SIG-M5 (cell line): ENCODE measurements around the gene SIT1.

Source experiments
- DNase-seq: peaks from one replicate; lab custom pipeline; 2025; lab: John Stamatoyannopoulos, UW

Gene SIT1

GRCh38 chr9:35650341-35651158, at the start of gene SIT1:
SIT1 (minus strand) TSS chr9:35650931; CDS start chr9:35650853, 78 bp downstream.
- DNase-seq: no peak

GRCh38 chr9:35700031-35700430, 49.3 kb upstream of the SIT1 start:
- DNase-seq: no peak

GRCh38 chr9:35698231-35698630, 47.5 kb upstream of the SIT1 start:
- DNase-seq: no peak

- no peak for DNase-seq
These were observed 46.8 kb upstream of the SIT1 start for GRCh38 chr9:35697486-35697885.

GRCh38 chr9:35696520-35697215, 45.9 kb upstream of the SIT1 start:
- DNase-seq: no peak

- DNase-seq: no peak
These were observed 45.2 kb upstream of the SIT1 start for GRCh38 chr9:35695943-35696401.

GRCh38 chr9:35691757-35692301, 41.1 kb upstream of the SIT1 start:
- no peak for DNase-seq

DNA sequence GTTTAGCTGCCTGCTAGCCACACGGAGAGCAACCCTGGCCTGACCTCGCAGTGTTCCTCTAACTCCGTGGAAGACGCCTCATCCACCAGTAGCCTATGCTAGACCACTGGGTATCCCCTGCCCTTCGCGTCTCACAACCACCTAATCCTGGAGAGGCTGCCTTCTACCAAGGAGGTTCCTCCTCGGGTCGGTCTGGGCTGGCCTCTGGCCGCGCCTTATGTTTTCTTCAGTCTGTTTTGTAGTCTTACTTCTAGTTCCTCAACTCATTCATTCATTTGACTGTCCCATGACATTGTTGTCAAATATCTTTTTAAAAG, 40.6 kb upstream of the SIT1 start:
- no peak for DNase-seq

DNA sequence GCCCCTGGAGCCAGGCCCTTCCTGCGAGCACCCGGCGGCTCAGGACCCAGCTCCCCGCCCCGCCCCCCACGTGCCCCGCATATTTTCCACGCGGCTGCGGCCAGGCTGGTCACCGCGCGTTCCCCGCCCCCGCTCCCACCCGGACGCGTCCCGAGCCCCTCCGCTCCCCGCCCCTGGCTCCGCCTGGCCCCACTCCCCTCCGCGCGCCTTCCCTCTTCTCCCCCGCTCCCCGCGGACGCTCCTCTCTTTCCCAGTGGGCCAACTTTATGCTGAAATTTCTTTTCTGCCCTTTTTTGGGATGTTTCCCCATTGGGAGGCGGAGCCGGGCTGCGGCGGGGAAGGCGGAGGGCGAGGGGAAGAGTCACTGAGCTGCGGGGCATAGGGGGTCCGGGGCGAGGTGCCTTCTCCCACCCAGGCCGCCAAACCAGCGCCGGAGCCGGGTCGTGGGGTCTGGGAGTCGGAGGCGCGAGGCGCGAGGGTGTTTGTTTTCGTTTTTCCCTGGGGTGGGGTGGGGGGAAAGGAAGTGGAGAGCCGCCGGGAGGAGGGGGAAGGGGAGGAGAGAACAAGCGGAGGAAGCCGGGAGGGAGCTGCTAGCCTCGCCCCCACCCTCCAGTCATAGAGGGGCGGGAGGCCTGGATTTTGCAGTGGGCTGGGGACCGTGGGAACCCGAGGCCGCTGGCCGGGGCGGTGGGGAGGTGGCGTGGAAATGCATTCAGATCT, 40.0 kb upstream of the SIT1 start:
- DNase-seq: no peak

DNA sequence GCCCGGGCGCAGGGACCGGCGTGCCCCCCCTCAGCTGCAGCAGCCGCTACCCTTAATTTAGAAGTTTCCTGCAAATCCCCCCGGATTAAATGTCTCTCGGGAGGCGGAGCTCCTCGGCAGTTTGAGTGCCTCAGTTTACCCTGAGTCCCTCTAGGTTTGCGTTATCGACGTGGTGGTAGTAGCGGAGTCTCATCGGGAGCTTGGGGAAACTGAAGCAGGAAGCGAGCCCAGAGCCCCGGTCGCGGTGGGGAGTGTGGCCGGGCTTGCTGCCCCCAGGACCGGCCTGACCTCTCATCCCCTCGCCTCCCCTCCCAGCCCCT, 39.5 kb upstream of the SIT1 start:
- no peak for DNase-seq

DNA sequence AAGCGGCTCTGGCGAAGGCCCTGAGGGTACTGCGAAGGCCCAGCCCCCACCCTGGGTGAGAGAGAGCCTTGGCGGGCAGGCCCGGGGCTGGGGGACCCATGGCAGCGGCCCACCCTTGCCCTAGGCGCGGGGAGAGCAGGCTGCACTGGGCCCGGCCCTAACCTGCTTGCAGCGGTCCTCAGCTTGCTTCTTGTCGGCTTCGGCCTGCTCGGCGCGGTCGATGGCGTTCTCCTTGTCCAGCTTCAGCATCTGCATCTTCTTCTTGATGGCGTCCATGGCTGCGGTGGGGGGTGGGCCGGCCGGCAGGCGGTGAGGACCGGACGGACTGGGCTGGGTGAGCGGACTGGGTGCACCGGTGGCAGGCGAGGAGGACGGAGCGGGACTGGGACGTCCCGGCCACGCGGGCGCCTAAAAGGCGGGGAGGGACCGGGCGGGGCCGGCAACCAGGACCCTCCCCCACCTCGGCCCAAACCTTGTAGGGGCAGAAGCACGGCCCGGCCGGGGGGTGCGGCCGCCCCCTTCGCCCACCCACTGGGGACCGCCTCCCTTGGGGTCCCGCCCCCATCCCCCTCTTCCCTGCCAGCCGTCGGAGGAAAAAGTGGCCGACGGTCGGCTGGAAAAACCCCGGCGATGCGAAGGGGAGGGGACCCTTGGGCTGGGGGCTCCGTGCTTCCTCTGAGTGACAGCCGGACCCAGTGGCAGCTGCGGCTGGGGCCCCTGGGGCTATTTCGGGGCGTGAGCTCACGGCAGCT, 39.0 kb upstream of the SIT1 start, which contains the start of gene TPM2:
TSS of gene TPM2 (minus strand) at position 384 of the 752 bp plus-strand sequence. CDS start at position 276, 108 bp downstream.
- DNase-seq: no peak

DNA sequence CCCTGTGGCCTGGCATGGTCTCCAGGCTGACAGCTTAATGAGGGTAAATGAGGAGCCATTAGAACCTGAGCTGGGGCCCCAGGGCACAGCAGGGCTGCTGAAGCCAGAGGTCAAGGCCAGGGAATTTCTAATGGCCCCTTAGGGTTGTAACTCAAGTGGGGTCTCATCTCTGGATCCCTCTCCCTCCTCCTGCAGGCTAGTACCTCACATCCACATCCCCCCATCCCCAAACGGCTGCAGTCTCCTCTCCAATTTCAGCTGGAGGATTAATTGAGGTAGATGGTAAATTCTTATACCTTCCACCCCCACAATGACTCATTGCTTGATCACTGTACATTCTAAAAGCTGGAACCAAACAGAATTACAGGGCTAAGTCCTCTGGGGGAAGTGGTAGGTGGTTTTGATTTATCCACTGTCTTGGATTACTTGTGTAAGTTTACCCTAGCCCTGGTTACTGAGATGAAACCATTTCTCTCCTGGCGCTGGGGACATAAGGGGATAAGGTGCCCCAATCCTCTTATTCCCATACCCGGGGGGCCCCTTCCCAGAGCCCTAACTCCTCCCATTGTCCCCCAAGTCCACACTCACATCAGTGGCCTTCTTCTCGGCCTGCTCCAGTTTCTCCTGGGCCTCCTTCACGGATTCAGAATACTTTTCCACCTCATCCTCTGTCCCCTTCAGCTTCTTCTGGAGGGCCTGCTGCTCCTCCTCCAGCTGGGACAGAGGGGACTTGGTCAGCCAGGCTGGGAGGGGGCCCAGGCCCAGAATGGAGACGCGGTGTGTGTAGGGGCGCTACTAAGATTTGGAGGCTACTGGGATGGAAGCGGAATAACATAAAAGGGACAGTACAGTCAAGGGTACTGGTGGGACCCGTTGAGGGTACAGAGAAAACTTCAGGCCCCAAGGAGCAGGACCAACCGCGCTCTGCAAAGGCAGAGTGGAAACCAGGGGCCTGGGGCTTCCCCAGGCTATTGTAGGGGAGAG, 38.1 kb upstream of the SIT1 start:
- DNase-seq: no peak

DNA sequence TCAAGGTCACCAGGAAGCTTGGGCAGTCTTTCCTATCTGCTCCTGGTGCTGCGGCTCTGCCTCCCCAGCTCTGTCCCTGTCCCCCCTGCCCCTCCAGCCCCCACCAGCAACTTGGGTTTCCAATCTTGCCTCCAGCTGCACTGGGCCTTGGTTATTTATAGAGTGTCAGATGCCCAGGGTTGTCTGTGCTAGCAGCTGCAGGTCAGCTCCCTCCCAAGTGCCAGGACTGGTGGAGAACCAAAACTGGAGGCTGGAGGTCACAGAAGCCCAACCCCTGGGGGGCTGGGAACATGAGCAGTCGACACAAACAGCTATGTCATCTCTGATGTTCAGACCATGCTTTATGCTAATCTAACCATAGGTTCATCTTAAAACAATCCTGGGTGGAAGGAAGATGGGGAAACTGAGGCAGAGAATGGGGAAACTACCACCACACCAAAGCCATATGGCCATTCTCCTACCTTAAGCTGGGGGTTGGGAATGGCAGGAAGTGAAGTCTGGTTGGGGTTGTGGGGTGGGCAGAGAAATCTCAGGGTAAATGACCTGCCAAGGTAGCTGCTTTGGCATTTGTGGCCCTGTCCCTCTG, 37.3 kb upstream of the SIT1 start:
- DNase-seq: no peak

DNA sequence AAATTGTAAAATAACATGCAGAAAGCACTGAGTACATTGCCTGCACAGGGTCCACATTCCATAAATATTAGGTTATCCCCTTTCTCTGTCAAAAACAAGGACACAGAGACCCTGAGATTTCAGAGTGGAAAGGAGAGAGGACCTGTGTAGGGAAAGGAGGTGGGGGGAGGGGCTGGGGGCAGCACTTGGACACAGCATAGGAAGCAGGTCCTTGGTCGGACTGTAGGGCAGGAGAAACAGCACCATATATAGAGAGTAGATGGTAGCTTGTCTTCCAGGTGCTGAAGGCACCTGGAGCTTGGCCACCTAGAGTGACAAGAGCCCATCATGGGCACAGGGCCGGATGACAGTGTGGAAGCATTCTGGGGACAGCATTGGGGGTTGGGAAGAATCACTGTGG, 36.6 kb upstream of the SIT1 start:
- no peak for DNase-seq

GRCh38 chr9:35686222-35687203, 35.8 kb upstream of the SIT1 start:
- no peak for DNase-seq

DNA sequence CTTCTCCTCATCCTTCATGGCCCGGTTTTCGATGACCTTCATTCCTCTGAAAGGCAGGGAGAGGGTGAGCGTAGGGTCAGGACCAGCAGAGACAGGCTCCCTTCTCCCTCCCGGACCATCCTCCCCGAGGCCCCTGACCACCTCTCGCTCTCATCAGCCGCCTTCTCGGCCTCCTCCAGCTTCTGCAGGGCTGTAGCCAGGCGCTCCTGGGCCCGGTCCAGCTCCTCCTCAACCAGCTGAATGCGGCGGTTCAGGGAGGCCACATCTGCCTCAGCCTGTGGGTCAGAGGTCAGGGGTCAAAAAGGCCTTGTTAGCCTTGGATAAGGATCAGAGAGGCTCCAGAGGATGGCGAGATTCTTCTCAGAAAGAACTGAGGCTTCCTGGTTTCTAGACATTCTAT, 34.8 kb upstream of the SIT1 start:
- no peak for DNase-seq

GRCh38 chr9:35684921-35685320, 34.2 kb upstream of the SIT1 start:
- DNase-seq: no peak

- DNase-seq: no peak
These were observed 32.6 kb upstream of the SIT1 start for GRCh38 chr9:35683323-35683722.
